ENCODE data around the gene RXRA.

Gene RXRA

GRCh38 chr9:134436911-134437310, 110.7 kb downstream of the RXRA start:
- TF ChIP-seq ZNF19 (tag by site-specific recombination; IDR thresholded peaks at IDR 0.05; ENCODE audit: low read depth) (no peak), SCRT1 (tag by site-specific recombination; IDR thresholded peaks at IDR 0.05; ENCODE audit: borderline replicate concordance) (no peak), PRDM6 (tag by site-specific recombination; IDR thresholded peaks at IDR 0.05) (no peak)
- H3K36me3 ChIP-seq (ENCODE audit: control insufficient read depth in 2 of 2, insufficient read depth in 1 of 2, low read length in 2 of 2): peaks cover 0 to 32% of the 10 kb centered on the region in 2 experiments; a peak in 1 of 3 replicates
- H3K4me3 ChIP-seq (ENCODE audit: low read depth, low read length): no peak overlapping the region
- no peaks in the 10 kb centered on the region for H3K9me3 ChIP-seq (ENCODE audit: control insufficient read depth, insufficient read depth, low read depth, low read length)
- no peak overlapping the region for H3K27ac ChIP-seq (ENCODE audit: extremely low read depth, low read depth, low read length)
- CTCF ChIA-PET: interaction anchor here (1.2 to 3.2 kb wide), 3 partner anchors 12 to 269 kb away, joined by 3 to 14 read pairs (median 7); no protein-coding TSS in a partner anchor
- H3K4me1 ChIP-seq (ENCODE audit: control insufficient read depth, insufficient read depth, low read length): peaks cover 4% of the 10 kb centered on the region
- POLR2A ChIA-PET: no interaction called here

DNA sequence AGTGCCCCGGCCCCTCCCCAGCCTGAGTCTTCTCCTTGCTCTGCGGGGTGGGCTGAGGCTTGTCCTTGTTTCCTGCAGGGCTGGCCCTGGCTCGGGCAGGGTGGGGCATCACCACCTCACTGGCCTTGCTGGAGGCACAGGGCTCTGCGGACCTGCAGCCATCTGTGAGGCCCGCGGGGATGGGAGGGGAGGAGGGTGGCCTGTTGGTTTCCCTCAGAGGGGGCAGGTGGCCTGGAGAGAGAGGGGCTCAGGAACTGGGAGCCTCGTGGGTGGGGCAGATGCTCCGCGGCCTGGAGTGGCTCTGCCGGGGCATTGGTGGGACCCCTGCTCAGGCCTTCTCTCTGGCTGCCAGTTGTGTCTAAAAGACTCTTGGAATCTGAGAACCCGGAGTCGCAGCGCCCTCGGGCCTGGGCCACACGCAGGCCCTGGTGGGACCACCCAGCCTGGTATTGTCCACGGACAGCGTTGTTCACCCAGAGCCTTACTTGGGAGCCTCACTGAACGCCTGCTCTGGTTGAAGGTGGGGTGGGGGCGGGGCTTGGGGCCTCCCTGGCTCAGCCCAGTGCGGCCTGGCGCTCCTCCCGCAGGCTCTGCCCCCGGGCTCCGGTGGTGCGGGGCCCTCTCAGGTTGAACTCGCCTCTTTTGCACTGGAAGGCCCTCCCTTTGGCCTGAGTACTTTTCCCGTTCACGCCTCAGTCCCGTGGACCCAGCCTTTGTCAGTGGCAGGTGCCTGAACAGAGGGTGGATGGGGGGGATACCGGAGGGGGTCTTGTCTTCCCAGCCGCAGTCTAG, 111.3 kb downstream of the RXRA start:
- Histone ChIP-seq H3K36me3 (ENCODE audit: control insufficient read depth in 2 of 2, insufficient read depth in 1 of 2, low read length in 2 of 2) (peaks cover 0 to 31% of the 10 kb centered on the region in 2 experiments; a peak in 1 of 3 replicates), H3K9me3 (ENCODE audit: control insufficient read depth, insufficient read depth, low read depth, low read length) (no peaks in the 10 kb centered on the region), H3K27ac (ENCODE audit: extremely low read depth, low read depth, low read length) (0 out of 2 replicates have a peak overlapping the region, but pooled peaks have one; percentile 9), H3K4me1 (ENCODE audit: control insufficient read depth, insufficient read depth, low read length) (peaks cover 4% of the 10 kb centered on the region), H3K4me3 (ENCODE audit: low read depth, low read length) (no peak overlapping the region)
- TF ChIP-seq TCF7L2 (IDR thresholded peaks at IDR 0.05; ENCODE audit: borderline replicate concordance, low read depth, low read length) (no peak), ZNF37A (tag by site-specific recombination; IDR thresholded peaks at IDR 0.05) (no peak), ZNF670 (tag by site-specific recombination; IDR thresholded peaks at IDR 0.05; ENCODE audit: low read depth) (no peak), ZNF24 (tag by site-specific recombination; IDR thresholded peaks at IDR 0.05) (no peak), GLIS2 (tag by site-specific recombination; IDR thresholded peaks at IDR 0.05) (no peak), ZNF664 (tag by site-specific recombination; IDR thresholded peaks at IDR 0.05) (no peak), ZNF639 (tag by site-specific recombination; IDR thresholded peaks at IDR 0.05) (no peak), ZNF266 (tag by site-specific recombination; IDR thresholded peaks at IDR 0.05; ENCODE audit: low read depth) (no peak), ZNF302 (tag by site-specific recombination; IDR thresholded peaks at IDR 0.05; ENCODE audit: low read depth) (no peak), ZNF48 (tag by site-specific recombination; IDR thresholded peaks at IDR 0.05) (no peak), ZNF600 (tag by site-specific recombination; IDR thresholded peaks at IDR 0.05) (no peak), MZF1 (tag by site-specific recombination; IDR thresholded peaks at IDR 0.05; ENCODE audit: borderline replicate concordance) (no peak), ZNF571 (tag by site-specific recombination; IDR thresholded peaks at IDR 0.05) (no peak), YY2 (tag by site-specific recombination; IDR thresholded peaks at IDR 0.05) (no peak)
- ChIA-PET POLR2A (no interaction called here), CTCF (interaction anchor here (0.6 to 3.2 kb wide), 3 partner anchors 11 to 402 kb away, joined by 3 to 14 read pairs (median 7); no protein-coding TSS in a partner anchor)

- CTCF ChIA-PET: interaction anchor here (0.6 to 2.6 kb wide), 3 partner anchors 264 to 402 kb away, joined by 3 to 11 read pairs (median 4); no protein-coding TSS in a partner anchor
Observed at GRCh38 chr9:134438195-134438788, 112.0 kb downstream of the RXRA start.

More at GRCh38 chr9:134438195-134438788, 112.0 kb downstream of the RXRA start:
- no peak for TF ChIP-seq ZNF140 (tag by site-specific recombination; IDR thresholded peaks at IDR 0.05)
- TF ChIP-seq, protein P1, sequence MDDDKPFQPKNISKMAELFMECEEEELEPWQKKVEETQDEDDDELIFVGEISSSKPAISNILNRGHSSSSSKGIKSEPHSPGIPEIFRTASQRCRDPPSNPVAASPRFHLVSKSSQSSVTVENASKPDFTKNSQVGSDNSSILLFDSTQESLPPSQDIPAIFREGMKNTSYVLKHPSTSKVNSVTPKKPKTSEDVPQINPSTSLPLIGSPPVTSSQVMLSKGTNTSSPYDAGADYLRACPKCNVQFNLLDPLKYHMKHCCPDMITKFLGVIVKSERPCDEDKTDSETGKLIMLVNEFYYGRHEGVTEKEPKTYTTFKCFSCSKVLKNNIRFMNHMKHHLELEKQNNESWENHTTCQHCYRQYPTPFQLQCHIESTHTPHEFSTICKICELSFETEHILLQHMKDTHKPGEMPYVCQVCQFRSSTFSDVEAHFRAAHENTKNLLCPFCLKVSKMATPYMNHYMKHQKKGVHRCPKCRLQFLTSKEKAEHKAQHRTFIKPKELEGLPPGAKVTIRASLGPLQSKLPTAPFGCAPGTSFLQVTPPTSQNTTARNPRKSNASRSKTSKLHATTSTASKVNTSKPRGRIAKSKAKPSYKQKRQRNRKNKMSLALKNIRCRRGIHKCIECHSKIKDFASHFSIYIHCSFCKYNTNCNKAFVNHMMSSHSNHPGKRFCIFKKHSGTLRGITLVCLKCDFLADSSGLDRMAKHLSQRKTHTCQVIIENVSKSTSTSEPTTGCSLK (tag by site-specific recombination; IDR thresholded peaks at IDR 0.05): no peak
- no peak for TF ChIP-seq ZNF157 (tag by site-specific recombination; IDR thresholded peaks at IDR 0.05)
- TF ChIP-seq ZNF747 (tag by site-specific recombination; IDR thresholded peaks at IDR 0.05): no peak
- no peak for TF ChIP-seq PRDM6 (tag by site-specific recombination; IDR thresholded peaks at IDR 0.05)
- no peak for TF ChIP-seq ZNF48 (tag by site-specific recombination; IDR thresholded peaks at IDR 0.05)
- Histone ChIP-seq H3K27ac (ENCODE audit: extremely low read depth, low read depth, low read length) (no peak overlapping the region), H3K36me3 (ENCODE audit: control insufficient read depth in 2 of 2, insufficient read depth in 1 of 2, low read length in 2 of 2) (peaks cover 0 to 29% of the 10 kb centered on the region in 2 experiments; a peak in 1 of 3 replicates), H3K4me3 (ENCODE audit: low read depth, low read length) (no peak overlapping the region), H3K9me3 (ENCODE audit: control insufficient read depth, insufficient read depth, low read depth, low read length) (no peaks in the 10 kb centered on the region), H3K4me1 (ENCODE audit: control insufficient read depth, insufficient read depth, low read length) (peaks cover 4% of the 10 kb centered on the region)
- POLR2A ChIA-PET: no interaction called here

All from HEK293 (cell line).